ENCODE results near the gene SYMPK.

Gene SYMPK

GRCh38 chr19:45791744-45792469 lies 71.0 kb downstream of the SYMPK start:
- no peaks in the 10 kb centered on the region for H3K36me3 ChIP-seq
- H3K27me3 ChIP-seq, result peaks cover 89% of the 10 kb centered on the region
- peak overlapping the region; percentile 45 for H3K27ac ChIP-seq
- no peaks in the 10 kb centered on the region for H3K9me3 ChIP-seq
- no peak for TF ChIP-seq CTCF (IDR thresholded peaks at IDR 0.05)
- peak overlapping the region; percentile 32 to 57 for H3K4me3 ChIP-seq (ENCODE audit: low read depth in 1 of 2, low read length in 1 of 2)
- H3K4me1 ChIP-seq (ENCODE audit: control insufficient read depth in 1 of 2, insufficient read depth in 1 of 2, low read depth in 1 of 2, low read length in 1 of 2), result peaks cover 21 to 33% of the 10 kb centered on the region in 2 experiments

GRCh38 chr19:45790942-45791341 lies 72.0 kb downstream of the SYMPK start:
- peaks cover 89% of the 10 kb centered on the region for H3K27me3 ChIP-seq

GRCh38 chr19:45789035-45789786 lies 73.7 kb downstream of the SYMPK start:
- H3K4me1 ChIP-seq (ENCODE audit: control insufficient read depth in 1 of 2, insufficient read depth in 1 of 2, low read depth in 1 of 2, low read length in 1 of 2), result peaks cover 21 to 33% of the 10 kb centered on the region in 2 experiments
- no peak overlapping the region for H3K4me3 ChIP-seq (ENCODE audit: low read depth in 1 of 2, low read length in 1 of 2)
- peaks cover 12% of the 10 kb centered on the region for H3K36me3 ChIP-seq
- H3K9me3 ChIP-seq, result no peaks in the 10 kb centered on the region
- peaks cover 89% of the 10 kb centered on the region for H3K27me3 ChIP-seq
- H3K27ac ChIP-seq, result no peak overlapping the region
- no peak for TF ChIP-seq CTCF (IDR thresholded peaks at IDR 0.05)

More at GRCh38 chr19:45790942-45791341, 72.0 kb downstream of the SYMPK start:
- Histone ChIP-seq H3K4me1 (ENCODE audit: control insufficient read depth in 1 of 2, insufficient read depth in 1 of 2, low read depth in 1 of 2, low read length in 1 of 2) (peaks cover 21 to 33% of the 10 kb centered on the region in 2 experiments), H3K36me3 (peaks cover 6% of the 10 kb centered on the region), H3K27ac (no peak overlapping the region), H3K9me3 (no peaks in the 10 kb centered on the region), H3K4me3 (ENCODE audit: low read depth in 1 of 2, low read length in 1 of 2) (peak overlapping the region; percentile 32 to 57)
- no peak for TF ChIP-seq CTCF (IDR thresholded peaks at IDR 0.05)

GRCh38 chr19:45786533-45786894 lies 76.4 kb downstream of the SYMPK start:
- no peak for TF ChIP-seq CTCF (IDR thresholded peaks at IDR 0.05)
- Histone ChIP-seq H3K27ac (no peak overlapping the region), H3K27me3 (peaks cover 89% of the 10 kb centered on the region), H3K4me1 (ENCODE audit: control insufficient read depth in 1 of 2, insufficient read depth in 1 of 2, low read depth in 1 of 2, low read length in 1 of 2) (peaks cover 14 to 16% of the 10 kb centered on the region in 2 experiments), H3K4me3 (ENCODE audit: low read depth in 1 of 2, low read length in 1 of 2) (no peak overlapping the region), H3K36me3 (peaks cover 12% of the 10 kb centered on the region), H3K9me3 (no peaks in the 10 kb centered on the region)

GRCh38 chr19:45785781-45786532 lies 77.0 kb downstream of the SYMPK start:
- Histone ChIP-seq H3K36me3 (peaks cover 12% of the 10 kb centered on the region), H3K9me3 (no peaks in the 10 kb centered on the region), H3K4me1 (ENCODE audit: control insufficient read depth in 1 of 2, insufficient read depth in 1 of 2, low read depth in 1 of 2, low read length in 1 of 2) (peaks cover 8 to 10% of the 10 kb centered on the region in 2 experiments), H3K27ac (no peak overlapping the region), H3K27me3 (peaks cover 94% of the 10 kb centered on the region), H3K4me3 (ENCODE audit: low read depth in 1 of 2, low read length in 1 of 2) (no peak overlapping the region)
- TF ChIP-seq CTCF (IDR thresholded peaks at IDR 0.05), result no peak

Measured in neutrophil (primary cell).